Keratinocyte (primary cell): ENCODE results near the gene DUSP10.

Experiments
- CTCF ChIP-seq, 3 experiments: IDR thresholded peaks in 1 of 3; conservative IDR thresholded peaks in 1 of 3; optimal IDR thresholded peaks in 1 of 3; 2 replicates in 2 of 3; 3 replicates in 1 of 3; pipeline versions ENCODE3 to v1.5.1; 2011; ENCODE audit warnings: low read length in 3 of 3, mild to moderate bottlenecking in 3 of 3, moderate library complexity in 2 of 3, control low read depth in 1 of 3, inconsistent platforms in 1 of 3; ENCODE audit not compliant: insufficient read depth in 2 of 3; ENCODE audit errors: extremely low read depth in 1 of 3
- EZH2 ChIP-seq: IDR thresholded peaks from one replicate; pipeline ENCODE4 v1.6.1; 2012; ENCODE audit warnings: inconsistent platforms, mild to moderate bottlenecking, low read length, moderate library complexity

- no peak for TF ChIP-seq CTCF (optimal IDR thresholded peaks at IDR 0.05 in 1 of 3, IDR thresholded peaks at IDR 0.05 in 1 of 3, conservative IDR thresholded peaks at IDR 0.05 in 1 of 3; ENCODE audit: extremely low read depth in 1 of 3, insufficient read depth in 2 of 3, low read length in 3 of 3)
- TF ChIP-seq EZH2 = no peak
Measured at GRCh38 chr1:221778125-221778524, 36.2 kb upstream of the DUSP10 start.
